Endothelial cell of umbilical vein (primary cell): ENCODE measurements around the gene MARCHF11. TPM values are rescaled to one million over a fixed set of nuclear protein-coding genes. Genes with fewer than 3 reads are reported as not detected.
A peak's percentile ranks its signal among the peaks of the same experiment; 100 is the strongest.

ENCODE experiments used
- BruUV-seq: library from RNA; stranded (reverse); fragments of 400-500 nt; replicated peaks from 2 replicates; lab custom pipeline; 2021; lab: Mats Ljungman, UMichigan
- CTCF ChIA-PET: fragments of 300-600, 350-600 bp; sonication (Branson Sonifier 250); formaldehyde crosslinking; loops from one replicate; lab custom pipeline; 2021; ENCODE audit warnings: antibody characterized with exemption, inconsistent platforms; lab: Charles Lee
- POLR2A ChIA-PET: fragments of 300-600, 350-600 bp; sonication (Branson Sonifier 250); formaldehyde crosslinking; loops from one replicate; lab custom pipeline; 2021; ENCODE audit warnings: antibody characterized with exemption, inconsistent platforms; lab: Charles Lee
- DNase-seq: peaks from one replicate; pipeline ENCODE4 v3.0.0-alpha.2; 2011; ENCODE audit warnings: low read depth, low spot score
- FAIRE-seq: peaks from 2 replicates; lab custom pipeline; 2011; peaks lifted over from hg19 to GRCh38; lab: Jason Lieb, UNC
- H2AFZ ChIP-seq: 2 replicates; pipeline ENCODE4 v1.6.0; 2012; ENCODE audit warnings: low read depth, low read length, control low read depth, inconsistent platforms
- H3K27ac ChIP-seq: 2 replicates; pipeline ENCODE4 v1.5.1; 2011; ENCODE audit warnings: low read depth, mild to moderate bottlenecking, control low read depth, low read length, moderate library complexity; ENCODE audit not compliant: insufficient read depth
- H3K27me3 ChIP-seq, 2 experiments: 2 replicates each; pipeline versions ENCODE4 v1.6.0 to v1.6.1; 2011; ENCODE audit warnings: low read length in 2 of 2, mixed read lengths in 1 of 2; ENCODE audit not compliant: control insufficient read depth in 2 of 2, insufficient read depth in 2 of 2
- H3K36me3 ChIP-seq, 2 experiments: 2 replicates in 1 of 2; 3 replicates in 1 of 2; pipeline ENCODE4 v1.5.1; 2011; ENCODE audit warnings: low read length in 2 of 2, mild to moderate bottlenecking in 1 of 2, moderate library complexity in 1 of 2; ENCODE audit not compliant: control insufficient read depth in 2 of 2, insufficient read depth in 2 of 2; ENCODE audit errors: extremely low read depth in 1 of 2
- H3K4me1 ChIP-seq: 3 replicates; pipeline ENCODE4 v1.5.1; 2011; ENCODE audit warnings: mild to moderate bottlenecking, low read length; ENCODE audit not compliant: control insufficient read depth, insufficient read depth; ENCODE audit errors: extremely low read depth
- H3K4me2 ChIP-seq: 2 replicates; pipeline ENCODE4 v1.6.1; 2011; ENCODE audit warnings: low read length, control low read depth, mixed read lengths; ENCODE audit not compliant: insufficient read depth
- H3K4me3 ChIP-seq, 3 experiments: fragments of 200-600 bp in 1 of 3; sonication (generic), shearing (Covaris generic) in 1 of 3; replicated peaks in 1 of 3; 2 replicates each; pipeline ENCODE4 v1.5.1; 2011 to 2016; ENCODE audit warnings: control low read depth in 3 of 3, low read length in 3 of 3, mild to moderate bottlenecking in 2 of 3, inconsistent platforms in 1 of 3, low read depth in 1 of 3, moderate library complexity in 1 of 3; ENCODE audit not compliant: insufficient read depth in 1 of 3
- H3K79me2 ChIP-seq: 2 replicates; pipeline ENCODE4 v1.6.0; 2012; ENCODE audit warnings: low read length, inconsistent platforms; ENCODE audit not compliant: control insufficient read depth, insufficient read depth
- H3K9ac ChIP-seq: replicated peaks from 2 replicates; pipeline ENCODE3; 2011; ENCODE audit warnings: low read length, control low read depth; ENCODE audit not compliant: insufficient read depth; ENCODE audit errors: extremely low read depth
- H3K9me1 ChIP-seq: replicated peaks from 3 replicates; pipeline ENCODE4 v1.6.0; 2011; ENCODE audit warnings: mild to moderate bottlenecking, low read length; ENCODE audit not compliant: control insufficient read depth, insufficient read depth; ENCODE audit errors: extremely low read depth
- H3K9me3 ChIP-seq: replicated peaks from 2 replicates; pipeline ENCODE4 v1.5.1; 2012; ENCODE audit warnings: low read length, inconsistent platforms; ENCODE audit not compliant: control insufficient read depth, insufficient read depth
- H4K20me1 ChIP-seq: replicated peaks from 2 replicates; pipeline ENCODE3; 2011; ENCODE audit warnings: mild to moderate bottlenecking, low read length; ENCODE audit not compliant: control insufficient read depth, insufficient read depth; ENCODE audit errors: extremely low read depth
- EZH2 ChIP-seq: IDR thresholded peaks from 2 replicates; pipeline ENCODE4 v1.6.1; 2012; ENCODE audit warnings: borderline replicate concordance, low read depth, mild to moderate bottlenecking, moderate library complexity, low read length, inconsistent platforms; ENCODE audit not compliant: severe bottlenecking
- GATA2 ChIP-seq: IDR thresholded peaks from 2 replicates; pipeline ENCODE4 v1.7.0; 2011; ENCODE audit warnings: low read depth, mild to moderate bottlenecking, moderate library complexity, mixed read lengths, low read length; ENCODE audit not compliant: insufficient read length, insufficient read depth
- JUN ChIP-seq: IDR thresholded peaks from 2 replicates; pipeline ENCODE4 v1.6.1; 2011; ENCODE audit warnings: borderline replicate concordance, low read depth; ENCODE audit not compliant: insufficient read length, insufficient read depth
- POLR2A ChIP-seq: IDR thresholded peaks from 2 replicates; pipeline ENCODE4 v1.6.1; 2012; ENCODE audit warnings: low read depth, mild to moderate bottlenecking, control low read depth, low read length
- dilution Hi-C: fragments of 300-500 bp; cut with MboI; formaldehyde crosslinking; loops from one replicate; pipeline ENCODE4 v1.15.0; 2019; ENCODE audit warnings: low sequenced_read_pairs; ENCODE audit not compliant: extremely low pct_ligation_motif_present
- intact Hi-C: fragments of 100-400 bp; cut with micrococcal nuclease; formaldehyde crosslinking; loops from one replicate; pipeline ENCODE4 v1.10.0; 2022
- polyA plus RNA-seq, 4 experiments: library from polyadenylated mRNA; depleted of rRNA in 3 of 4; stranded (reverse) in 3 of 4; unstranded in 1 of 4; fragments of >200 nt; gene quantifications; 2 replicates each; pipeline versions ENCODE4 v1.2.1 to v1.2.3, GENCODE V29; 2011 to 2012; ENCODE audit warnings: missing spikeins in 1 of 4
- total RNA-seq: library from RNA; stranded (reverse); gene quantifications from 2 replicates; pipeline ENCODE4 v1.2.3, GENCODE V29; 2021
- TF ChIP-seq, protein P1 (sequence below), 2 donors: IDR thresholded peaks; 1 replicate in 1 of 2; 2 replicates in 1 of 2; pipeline ENCODE4 v1.5.1; 2011; ENCODE audit warnings: low read length in 2 of 2, mild to moderate bottlenecking in 2 of 2, moderate library complexity in 2 of 2, control low read depth in 1 of 2, inconsistent platforms in 1 of 2, low read depth in 1 of 2; ENCODE audit not compliant: insufficient read depth in 1 of 2; ENCODE audit errors: extremely low read depth in 1 of 2

Gene MARCHF11
- total and polyA plus RNA-seq, 2 donors (not counting 3 experiments of a cell fraction or from before 2014, with no cell fraction given), result not detected

DNA sequence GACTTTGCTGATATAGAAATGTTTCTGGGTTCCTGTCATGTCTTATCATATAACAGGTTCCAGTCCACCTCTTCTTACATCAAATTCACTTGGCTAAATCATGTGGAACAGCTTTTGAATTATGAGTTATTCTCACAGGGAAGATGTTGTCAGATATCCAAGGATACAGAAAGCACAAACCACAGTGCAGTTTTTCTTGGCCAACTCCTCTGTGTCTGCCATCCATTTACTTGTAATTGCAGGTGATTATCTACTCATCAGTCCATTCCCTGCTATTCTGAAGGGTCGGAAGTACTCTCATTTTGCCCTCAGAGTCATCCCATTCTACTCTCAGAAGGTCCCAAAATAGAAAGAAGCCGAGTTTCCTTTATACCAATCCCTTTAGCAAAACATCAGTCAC is 10.0 kb downstream of the MARCHF11 start:
- no peaks in the 10 kb centered on the region for H3K4me1 ChIP-seq
- no peak overlapping the region for H3K27ac ChIP-seq
- POLR2A ChIA-PET, result no interaction called here
- TF ChIP-seq JUN (no peak), POLR2A (no peak), EZH2 (no peak)
- TF ChIP-seq, protein P1, sequence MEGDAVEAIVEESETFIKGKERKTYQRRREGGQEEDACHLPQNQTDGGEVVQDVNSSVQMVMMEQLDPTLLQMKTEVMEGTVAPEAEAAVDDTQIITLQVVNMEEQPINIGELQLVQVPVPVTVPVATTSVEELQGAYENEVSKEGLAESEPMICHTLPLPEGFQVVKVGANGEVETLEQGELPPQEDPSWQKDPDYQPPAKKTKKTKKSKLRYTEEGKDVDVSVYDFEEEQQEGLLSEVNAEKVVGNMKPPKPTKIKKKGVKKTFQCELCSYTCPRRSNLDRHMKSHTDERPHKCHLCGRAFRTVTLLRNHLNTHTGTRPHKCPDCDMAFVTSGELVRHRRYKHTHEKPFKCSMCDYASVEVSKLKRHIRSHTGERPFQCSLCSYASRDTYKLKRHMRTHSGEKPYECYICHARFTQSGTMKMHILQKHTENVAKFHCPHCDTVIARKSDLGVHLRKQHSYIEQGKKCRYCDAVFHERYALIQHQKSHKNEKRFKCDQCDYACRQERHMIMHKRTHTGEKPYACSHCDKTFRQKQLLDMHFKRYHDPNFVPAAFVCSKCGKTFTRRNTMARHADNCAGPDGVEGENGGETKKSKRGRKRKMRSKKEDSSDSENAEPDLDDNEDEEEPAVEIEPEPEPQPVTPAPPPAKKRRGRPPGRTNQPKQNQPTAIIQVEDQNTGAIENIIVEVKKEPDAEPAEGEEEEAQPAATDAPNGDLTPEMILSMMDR (IDR thresholded peaks at IDR 0.05; ENCODE audit: extremely low read depth in 1 of 2, insufficient read depth in 1 of 2, low read depth in 1 of 2, low read length in 2 of 2), result no peak
- no peaks in the 10 kb centered on the region for H4K20me1 ChIP-seq
- H3K9me1 ChIP-seq, result no peaks in the 10 kb centered on the region
- dilution Hi-C loops, result no loop called here
- no peaks in the 10 kb centered on the region for H3K36me3 ChIP-seq
- DNase-seq (no peak), FAIRE-seq (no peak)
- H3K9me3 ChIP-seq, result no peaks in the 10 kb centered on the region
- CTCF ChIA-PET, result interaction anchor here (4.1 kb wide), 1 partner anchor 9 kb away, joined by 20 read pairs; no protein-coding TSS in a partner anchor
- no peak overlapping the region for H3K4me2 ChIP-seq
- no TSS peak for BruUV-seq
- H3K9ac ChIP-seq, result no peak overlapping the region
- H3K27me3 ChIP-seq, result no peaks in the 10 kb centered on the region
- H2AFZ ChIP-seq, result no peak overlapping the region
- intact Hi-C loops, result no loop called here
- H3K4me3 ChIP-seq, result no peak overlapping the region
- H3K79me2 ChIP-seq, result no peaks in the 10 kb centered on the region

DNA sequence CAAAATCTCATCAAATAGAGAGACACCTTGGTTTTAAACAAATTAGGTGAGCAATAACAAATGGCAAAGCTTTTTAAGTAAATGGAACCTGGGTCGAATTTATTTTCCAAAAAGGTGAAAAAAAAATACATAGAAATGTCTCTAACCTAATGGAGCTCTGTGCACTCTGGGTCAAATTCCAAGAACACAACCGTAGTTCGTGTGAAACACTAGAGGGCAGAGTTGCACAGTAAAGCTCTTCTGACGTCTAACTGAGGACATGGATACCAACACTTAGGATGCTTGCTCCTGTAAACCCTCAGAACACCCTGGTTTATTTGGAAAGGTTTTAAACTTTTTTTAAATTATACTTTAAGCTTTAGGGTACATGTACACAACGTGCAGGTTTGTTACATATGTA is 18.9 kb downstream of the MARCHF11 start:
- ChIA-PET POLR2A (no interaction called here), CTCF (interaction anchor here (0.6 to 5.2 kb wide), 39 partner anchors 10 to 1055 kb away, joined by 3 to 178 read pairs (median 4); partner anchors contain the start of gene MARCHF11)
- no peaks in the 10 kb centered on the region for H3K4me1 ChIP-seq
- no peak for TF ChIP-seq GATA2
- TF ChIP-seq, protein P1 (IDR thresholded peaks at IDR 0.05; ENCODE audit: extremely low read depth in 1 of 2, insufficient read depth in 1 of 2, low read depth in 1 of 2, low read length in 2 of 2), result peak; percentile 57 to 67
- H3K36me3 ChIP-seq, result no peaks in the 10 kb centered on the region
- FAIRE-seq (peak; percentile 90), DNase-seq (peak; percentile 47)
- H3K4me3 ChIP-seq, result no peak overlapping the region
- BruUV-seq, result no TSS peak
- intact Hi-C loops, result loop anchor here (1.0 kb wide), 2 partner anchors 296 to 390 kb away; no protein-coding TSS in a partner anchor
- no peaks in the 10 kb centered on the region for H3K27me3 ChIP-seq
- H3K27ac ChIP-seq, result no peak overlapping the region
- no peaks in the 10 kb centered on the region for H3K9me1 ChIP-seq
- no peaks in the 10 kb centered on the region for H3K79me2 ChIP-seq
- no peaks in the 10 kb centered on the region for H4K20me1 ChIP-seq
- no peak overlapping the region for H3K9ac ChIP-seq
- H3K4me2 ChIP-seq, result no peak overlapping the region
- H3K9me3 ChIP-seq, result no peaks in the 10 kb centered on the region
- dilution Hi-C loops, result no loop called here
- H2AFZ ChIP-seq, result no peak overlapping the region
